Measurements from ENCODE around the gene PTPRG. TPM values are rescaled to one million over a fixed set of nuclear protein-coding genes. Genes with fewer than 3 reads are reported as not detected.

Gene PTPRG
- 40.5 and 45.1 TPM in 2 replicates for total RNA-seq

GRCh38 chr3:61561374-61562041 lies at the start of gene PTPRG:
Gene PTPRG, plus strand, starts transcription at chr3:61561571. Its CDS starts 717 bp downstream, at chr3:61562288.

Small RNA genes lying within 50 kb of the gene (small RNA-seq; reads per million reads assigned to genes)
- gene RF00019 (ENCODE audit: low replicate concordance), result not detected
- gene RNU2-10P (ENCODE audit: low replicate concordance), result 0.13 reads per million
